ENCODE data around the gene DDX21. TPM values are rescaled to one million over a fixed set of nuclear protein-coding genes. Genes with fewer than 3 reads are reported as not detected.

DDX21 gene
- total and polyA plus RNA-seq, 9 of the 15 experiments (the other 6 are each of a cell fraction or from before 2014, with no cell fraction given): 143 to 365 (median 281) TPM

- TF ChIP-seq RBM34 (IDR thresholded peaks at IDR 0.05; ENCODE audit: borderline replicate concordance, insufficient read depth, low read length) (no peak), CBX5 (IDR thresholded peaks at IDR 0.05; ENCODE audit: borderline replicate concordance, low read depth) (no peak), ASH1L (IDR thresholded peaks at IDR 0.05; ENCODE audit: borderline replicate concordance, low read depth, partially characterized antibody) (peak; percentile 83), HDAC3 (IDR thresholded peaks at IDR 0.05; ENCODE audit: borderline replicate concordance, partially characterized antibody) (peak; percentile 77), MAFG (tag; conservative IDR thresholded peaks at IDR 0.05) (no peak), ZNF785 (CRISPR knock-in tag; IDR thresholded peaks at IDR 0.05) (no peak), NELFE (IDR thresholded peaks at IDR 0.05; ENCODE audit: insufficient read depth, insufficient read length) (no peak), CSDE1 (IDR thresholded peaks at IDR 0.05) (no peak; a peak in 1 of 4 replicates), OTX1 (CRISPR knock-in tag; IDR thresholded peaks at IDR 0.05) (no peak), BRF1 (IDR thresholded peaks at IDR 0.05; ENCODE audit: borderline replicate concordance, extremely low read depth, insufficient read length) (no peak), PRPF4 (IDR thresholded peaks at IDR 0.05; ENCODE audit: insufficient read depth, low read depth, low read length, poor library complexity, severe bottlenecking) (peak; percentile 96), NCOA2 (IDR thresholded peaks at IDR 0.05; ENCODE audit: partially characterized antibody in 2 of 2) (no peak), ZBTB5 (IDR thresholded peaks at IDR 0.05) (no peak), ZC3H4 (CRISPR knock-in tag; IDR thresholded peaks at IDR 0.05; ENCODE audit: borderline replicate concordance) (peak; percentile 97; the same call in 1 of the 2 replicates), DACH1 (IDR thresholded peaks at IDR 0.05; ENCODE audit: partially characterized antibody) (no peak), SAFB2 (IDR thresholded peaks at IDR 0.05; ENCODE audit: borderline replicate concordance, low read depth, low read length, severe bottlenecking) (no peak), HDGF (IDR thresholded peaks at IDR 0.05) (no peak), ZFX (CRISPR knock-in tag; IDR thresholded peaks at IDR 0.05) (peak; percentile 90), FOXP1 (CRISPR knock-in tag; IDR thresholded peaks at IDR 0.05) (peak; percentile 34), SNIP1 (IDR thresholded peaks at IDR 0.05; ENCODE audit: low read depth) (no peak), NBN (IDR thresholded peaks at IDR 0.05; ENCODE audit: low read depth) (peak; percentile 87; the same call in 1 of the 2 replicates), EP300 (IDR thresholded peaks at IDR 0.05; ENCODE audit: low read length) (no peak), ATF6 (CRISPR knock-in tag; IDR thresholded peaks at IDR 0.05) (0 out of 2 replicates have a peak, but pooled peaks have one; percentile 66)
- TF ChIP-seq, protein P1, sequence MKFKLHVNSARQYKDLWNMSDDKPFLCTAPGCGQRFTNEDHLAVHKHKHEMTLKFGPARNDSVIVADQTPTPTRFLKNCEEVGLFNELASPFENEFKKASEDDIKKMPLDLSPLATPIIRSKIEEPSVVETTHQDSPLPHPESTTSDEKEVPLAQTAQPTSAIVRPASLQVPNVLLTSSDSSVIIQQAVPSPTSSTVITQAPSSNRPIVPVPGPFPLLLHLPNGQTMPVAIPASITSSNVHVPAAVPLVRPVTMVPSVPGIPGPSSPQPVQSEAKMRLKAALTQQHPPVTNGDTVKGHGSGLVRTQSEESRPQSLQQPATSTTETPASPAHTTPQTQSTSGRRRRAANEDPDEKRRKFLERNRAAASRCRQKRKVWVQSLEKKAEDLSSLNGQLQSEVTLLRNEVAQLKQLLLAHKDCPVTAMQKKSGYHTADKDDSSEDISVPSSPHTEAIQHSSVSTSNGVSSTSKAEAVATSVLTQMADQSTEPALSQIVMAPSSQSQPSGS (CRISPR knock-in tag; IDR thresholded peaks at IDR 0.05): no peak; the same call in 1 of the 2 replicates
Measured at GRCh38 chr10:68955832-68956532, at the start of gene DDX21 (continued).

Data from K562 (cell line).